Right hindlimb (tissue), 1 donor: Measurements from ENCODE around the gene RIPOR3.

Source experiments
- DNase-seq: peaks from one replicate; pipeline ENCODE4 v3.0.0-alpha.2; 2018

RIPOR3 gene

GRCh38 chr20:50587291-50587961 is 103.9 kb downstream of the RIPOR3 start:
- DNase-seq, result no peak

- no peak for DNase-seq
Measured at GRCh38 chr20:50586531-50587232, 104.7 kb downstream of the RIPOR3 start.

GRCh38 chr20:50585678-50586077 is 105.7 kb downstream of the RIPOR3 start:
- no peak for DNase-seq

- no peak for DNase-seq
Measured at GRCh38 chr20:50585214-50585613, 106.1 kb downstream of the RIPOR3 start.

GRCh38 chr20:50584687-50585086 is 106.7 kb downstream of the RIPOR3 start:
- DNase-seq, result no peak

- no peak for DNase-seq
Measured at GRCh38 chr20:50583442-50584150, 107.7 kb downstream of the RIPOR3 start.

GRCh38 chr20:50582591-50583234 is 108.6 kb downstream of the RIPOR3 start:
- DNase-seq, result no peak

GRCh38 chr20:50582092-50582491 is 109.2 kb downstream of the RIPOR3 start:
- no peak for DNase-seq

GRCh38 chr20:50580842-50581544 is 110.3 kb downstream of the RIPOR3 start:
- no peak for DNase-seq

GRCh38 chr20:50580016-50580747 is 111.2 kb downstream of the RIPOR3 start:
- peak; percentile 60 for DNase-seq

- DNase-seq, result no peak
Measured at GRCh38 chr20:50579511-50579910, 111.8 kb downstream of the RIPOR3 start.

GRCh38 chr20:50578778-50579165 is 112.6 kb downstream of the RIPOR3 start:
- no peak for DNase-seq

GRCh38 chr20:50578061-50578777 is 113.1 kb downstream of the RIPOR3 start:
- DNase-seq, result no peak

GRCh38 chr20:50577175-50578018 is 113.9 kb downstream of the RIPOR3 start:
- DNase-seq, result peak; percentile 46

GRCh38 chr20:50575865-50576720 is 115.2 kb downstream of the RIPOR3 start:
- DNase-seq, result peak; percentile 66

- no peak for DNase-seq
Measured at GRCh38 chr20:50574586-50574985, 116.8 kb downstream of the RIPOR3 start.

- no peak for DNase-seq
Measured at GRCh38 chr20:50574108-50574507, 117.2 kb downstream of the RIPOR3 start.

GRCh38 chr20:50572938-50573777 is 118.2 kb downstream of the RIPOR3 start:
- DNase-seq, result peak; percentile 63
